Adipose tissue (tissue), 3 donors: ENCODE data around the gene CAMK4. TPM values are rescaled to one million over a fixed set of nuclear protein-coding genes. Genes with fewer than 3 reads are reported as not detected.
"Not testable (repeated sequence)": the region's sequence is repeated elsewhere in the genome, so short reads cannot be mapped to it uniquely, and the experiment has no call there.

Experiments
- H3K27ac ChIP-seq: one replicate; pipeline ENCODE4 v1.5.1; 2013; ENCODE audit warnings: low read depth, low read length
- WGBS, 3 donors: extraction: QIAGEN DNeasy Blood & Tissue Kit; methylation state at CpG; one replicate each; pipeline ENCODE4 v1.1.7; 2013; 5-methylcytosine and 5-hydroxymethylcytosine counted together
- polyA plus RNA-seq, 3 donors: library from polyadenylated mRNA; stranded (reverse); fragments of 200-250 nt; gene quantifications; one replicate each; pipeline ENCODE4 v1.2.3, GENCODE V29; 2013
- donor health status: healthy with polysubstance abuse.
- donor health status: Bipolar disorder and iron deficiency.
- donor health status: healthy.

The CAMK4 gene
- polyA plus RNA-seq, 3 donors, result 0.17 to 0.43 TPM; not detected in 1

DNA sequence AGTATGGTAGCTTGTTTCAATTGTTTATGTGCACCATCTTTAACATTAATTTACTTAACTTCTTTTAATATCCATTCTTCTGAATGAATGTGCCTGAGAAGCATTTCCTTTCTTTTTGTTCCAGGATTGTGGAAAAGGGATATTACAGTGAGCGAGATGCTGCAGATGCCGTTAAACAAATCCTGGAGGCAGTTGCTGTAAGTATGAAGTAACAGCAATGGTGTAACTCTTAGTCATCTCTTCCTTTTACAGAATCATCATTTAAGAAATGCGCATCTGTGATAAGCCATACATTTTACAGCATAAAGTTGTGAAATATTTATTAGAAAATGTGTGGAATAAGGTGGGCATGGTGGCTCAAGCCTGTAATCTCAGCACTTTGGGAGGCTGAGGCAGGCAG lies 170.4 kb downstream of the CAMK4 start:
- no peak overlapping the region for H3K27ac ChIP-seq
- 74 to 90% (median 74%) methylated on average over 3 of the region's 3 CpGs for WGBS, 3 donors

DNA sequence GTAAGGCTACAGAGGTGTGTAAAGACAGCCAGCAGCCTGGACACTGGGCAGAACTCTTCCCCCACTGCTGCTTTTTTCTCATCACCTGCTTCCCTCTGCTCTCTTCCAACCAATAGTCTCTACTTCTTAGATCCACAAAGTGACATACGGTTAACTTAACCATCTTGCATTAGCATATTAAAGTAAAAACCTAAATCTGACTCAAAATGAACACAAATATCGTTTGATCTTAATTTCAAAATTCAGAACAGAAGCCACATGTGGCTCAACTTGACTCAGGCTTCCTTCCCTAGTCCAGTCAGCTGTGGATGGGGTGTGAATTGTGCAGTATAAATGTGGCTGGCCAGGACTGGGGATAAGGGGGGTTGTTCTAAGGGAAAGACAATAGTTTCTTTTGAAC lies 173.8 kb downstream of the CAMK4 start:
- 86 to 90% (median 88%) methylated on average over 2 of the region's 2 CpGs for WGBS, 3 donors
- no peak overlapping the region for H3K27ac ChIP-seq

DNA sequence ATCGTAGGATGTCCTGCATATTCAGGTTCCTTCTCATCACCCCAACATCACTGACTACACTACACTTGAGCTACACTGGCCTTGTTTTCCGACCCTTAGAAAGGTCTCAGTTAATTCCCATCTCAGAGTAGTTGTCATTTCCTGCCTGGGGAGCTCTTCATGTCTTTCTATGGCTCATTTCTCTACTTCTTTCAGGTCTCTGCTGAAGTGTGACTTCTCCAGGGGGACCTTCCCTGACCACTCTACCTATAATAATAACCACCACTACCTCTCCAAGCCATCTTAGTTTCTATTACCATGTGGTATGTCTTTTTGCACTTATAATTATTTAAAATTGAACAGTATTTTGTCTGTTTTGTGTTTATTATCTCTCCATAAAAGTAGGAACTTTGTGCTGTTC lies 174.9 kb downstream of the CAMK4 start:
- WGBS, 3 donors, result 39 to 80% (median 40%) methylated on average over 1 to 2 of the region's 2 CpGs
- no peak overlapping the region for H3K27ac ChIP-seq

DNA sequence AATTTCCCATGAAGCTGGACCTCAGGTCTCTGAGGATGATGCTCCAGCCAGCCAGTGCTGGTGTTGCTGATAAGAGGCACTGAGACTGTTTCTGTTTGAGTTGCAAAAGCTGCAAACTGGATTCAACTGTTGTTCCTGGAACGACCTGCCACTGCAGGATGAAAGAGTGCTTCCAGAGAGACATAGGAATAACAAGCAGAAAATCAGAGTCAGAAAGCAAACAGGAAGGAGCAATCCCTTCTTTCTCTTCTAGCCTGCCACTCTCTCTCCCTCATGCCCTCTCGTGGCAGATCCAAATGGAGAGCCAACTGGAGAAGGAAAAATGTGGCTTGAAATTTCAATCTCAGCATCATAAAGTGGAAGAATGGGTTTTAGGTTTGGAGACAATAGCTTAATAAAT lies 177.7 kb downstream of the CAMK4 start:
- H3K27ac ChIP-seq, result no peak overlapping the region
- WGBS, 3 donors, result 43 to 72% (median 58%) methylated on average over 2 of the region's 2 CpGs

DNA sequence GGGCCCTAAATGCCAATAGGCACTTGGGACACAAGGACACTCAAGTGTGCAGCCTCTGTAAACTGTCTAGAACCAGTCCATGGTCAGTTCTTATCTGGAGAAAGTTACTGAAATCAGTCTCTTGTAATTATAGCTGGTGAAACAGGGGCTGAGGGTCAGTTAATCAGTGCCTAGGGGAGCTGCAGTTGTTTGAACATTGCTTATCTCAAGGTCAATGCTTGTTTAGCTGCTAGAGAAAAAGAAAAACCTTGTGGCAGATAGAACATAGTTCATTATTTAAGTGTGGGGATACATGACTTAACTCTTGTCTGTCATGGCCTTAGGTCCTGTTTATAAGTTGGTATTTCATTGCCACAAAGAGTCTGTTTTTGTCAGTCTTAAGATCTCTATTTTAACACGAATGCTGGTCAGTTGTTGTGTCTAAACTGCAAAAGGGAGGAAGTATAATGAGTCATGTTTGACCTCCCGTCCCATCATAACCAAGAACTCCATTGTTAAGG lies 180.1 kb downstream of the CAMK4 start:
- WGBS, 3 donors, result 57 to 71% (median 62%) methylated on average over 2 of the region's 2 CpGs
- H3K27ac ChIP-seq, result no peak overlapping the region

DNA sequence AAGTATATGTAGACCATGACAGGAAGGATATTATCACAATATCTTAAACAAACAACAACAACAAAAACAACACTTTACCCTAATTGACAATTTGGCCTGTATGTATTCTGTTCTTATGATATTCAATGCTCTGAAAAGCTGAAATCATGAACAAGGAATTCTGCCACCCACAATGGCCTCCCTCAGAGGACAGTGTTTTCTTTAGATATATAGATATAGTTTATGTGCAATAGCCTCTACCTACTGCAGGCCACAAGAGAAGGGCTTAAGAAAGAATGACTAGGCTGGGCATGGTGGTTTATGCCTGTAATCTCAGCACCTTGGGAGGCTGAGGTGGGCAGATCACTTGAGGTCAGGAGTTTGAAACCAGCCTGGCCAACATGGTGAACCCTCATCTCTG lies 183.4 kb downstream of the CAMK4 start:
- H3K27ac ChIP-seq, result no peak overlapping the region

DNA sequence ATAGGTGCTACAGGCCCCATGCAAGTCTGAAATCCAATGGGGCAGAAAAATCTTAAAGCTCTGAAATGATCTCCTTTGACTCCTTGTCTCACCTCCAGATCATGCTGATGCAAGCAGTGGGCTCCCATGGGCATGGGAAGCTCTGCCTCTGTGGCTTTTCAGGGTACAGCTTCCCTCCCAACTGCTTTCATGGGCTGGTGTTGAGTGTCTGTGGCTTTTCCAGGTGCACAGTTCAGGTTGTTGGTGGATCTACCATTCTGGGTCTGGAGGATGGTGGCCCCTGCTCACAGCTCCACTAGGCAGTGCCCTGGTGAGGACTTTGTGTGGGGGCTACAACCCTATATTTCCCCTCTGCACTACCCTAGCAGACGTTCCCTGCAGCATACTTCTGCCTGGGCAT lies 184.6 kb downstream of the CAMK4 start:
- H3K27ac ChIP-seq, result no peak overlapping the region
- 79 to 85% (median 80%) methylated on average over 1 of the region's 1 CpG for WGBS, 3 donors

DNA sequence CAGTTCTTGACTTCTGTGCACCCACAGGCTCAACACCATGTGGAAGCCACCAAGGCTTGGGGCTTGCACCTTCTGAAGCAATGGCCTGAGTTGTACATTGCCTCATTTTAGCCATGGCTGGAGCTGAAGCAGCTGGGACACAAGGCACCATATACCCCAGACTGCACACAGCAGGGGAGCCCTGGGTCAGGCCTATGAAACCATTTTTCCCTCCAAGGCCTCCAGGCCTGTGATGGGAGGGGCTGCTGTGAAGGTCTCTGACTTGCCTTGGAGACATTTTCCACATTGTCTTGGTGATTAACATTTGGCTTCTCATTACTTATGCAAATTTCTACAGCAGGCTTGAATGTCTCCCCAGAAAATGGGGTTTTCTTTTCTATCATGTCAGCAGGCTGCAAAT lies 185.1 kb downstream of the CAMK4 start:
- not testable (repeated sequence) for H3K27ac ChIP-seq

DNA sequence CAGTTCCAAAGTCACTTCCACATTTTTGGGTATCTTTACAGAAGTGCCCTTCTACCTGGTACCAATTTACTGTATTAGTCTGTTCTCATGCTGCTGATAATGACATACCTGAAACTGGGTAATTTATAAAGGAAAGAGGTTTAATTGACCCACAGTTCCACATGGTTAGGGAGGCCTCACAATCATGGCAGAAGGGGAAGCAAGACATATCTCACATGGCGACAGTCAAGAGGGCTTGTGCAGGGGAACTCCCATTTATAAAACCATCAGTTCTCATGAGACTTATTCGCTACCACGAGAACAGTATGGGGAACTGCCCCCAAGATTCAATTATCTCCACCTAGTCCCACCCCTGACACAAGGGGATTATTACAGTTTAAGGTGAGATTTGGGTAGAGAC lies 185.9 kb downstream of the CAMK4 start:
- WGBS, 3 donors, result 89 to 96% (median 95%) methylated on average over 3 of the region's 3 CpGs
- H3K27ac ChIP-seq, result not testable (repeated sequence)

DNA sequence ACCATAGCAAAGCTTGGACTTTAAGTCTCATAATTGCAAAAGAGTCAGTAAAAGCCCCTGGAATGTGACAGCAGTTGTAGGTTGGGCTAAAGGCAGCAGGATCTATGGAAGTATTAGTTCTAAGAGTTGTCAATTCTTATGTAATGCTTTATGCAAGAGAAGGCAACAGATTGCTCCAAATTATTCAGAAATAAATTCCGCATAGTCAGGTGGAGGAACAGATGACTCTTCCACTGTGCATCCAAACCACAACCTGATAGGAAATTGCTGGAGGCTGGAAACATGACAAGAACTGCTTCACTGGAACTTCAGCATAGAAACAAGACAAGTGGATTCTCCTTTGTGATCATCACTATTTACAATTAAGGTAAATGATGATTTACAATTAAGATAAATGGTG lies 187.1 kb downstream of the CAMK4 start:
- WGBS, 3 donors, result 91 to 100% (median 100%) methylated on average over 1 of the region's 1 CpG
- H3K27ac ChIP-seq, result no peak overlapping the region

DNA sequence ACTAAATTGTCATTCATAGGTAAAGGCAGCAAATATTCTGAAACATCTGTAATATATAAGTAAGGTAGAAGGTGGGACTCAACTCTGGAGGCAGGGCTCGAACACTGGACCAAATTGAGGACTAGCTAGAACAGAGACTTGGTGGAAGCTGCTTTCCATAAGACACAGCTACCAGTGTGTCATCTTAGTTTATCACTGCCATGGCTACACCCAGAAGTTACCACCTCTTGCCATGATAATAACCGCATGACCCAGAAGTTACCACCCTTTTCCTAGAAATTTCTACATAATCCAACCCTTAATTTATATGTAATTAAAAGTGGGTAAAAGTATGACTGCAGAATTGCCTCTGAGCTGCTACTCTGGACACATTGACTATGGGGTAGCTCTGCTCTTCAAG lies 188.4 kb downstream of the CAMK4 start:
- 67 to 94% (median 87%) methylated on average over 2 of the region's 2 CpGs for WGBS, 3 donors
- H3K27ac ChIP-seq, result no peak overlapping the region

DNA sequence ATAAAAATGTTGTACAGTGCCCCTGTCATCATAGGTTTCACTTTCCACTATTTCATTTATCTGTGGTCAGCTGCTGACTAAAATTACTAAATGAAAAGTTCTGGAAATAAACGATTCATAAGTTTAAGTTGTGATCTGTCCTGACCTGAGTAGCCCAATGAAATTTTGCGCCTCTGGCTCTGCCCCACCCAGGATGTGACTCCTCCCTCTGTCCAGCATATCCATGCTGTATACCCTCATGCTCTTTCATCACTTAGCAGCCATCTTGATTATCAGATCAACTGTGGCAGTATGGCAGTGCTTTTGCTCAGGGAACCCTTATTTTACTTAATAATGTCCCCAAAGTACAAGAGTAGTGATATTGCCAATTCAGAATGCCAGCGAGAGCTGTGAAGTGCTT lies 190.9 kb downstream of the CAMK4 start:
- H3K27ac ChIP-seq, result no peak overlapping the region
- WGBS, 3 donors, result 82 to 92% (median 85%) methylated on average over 3 of the region's 3 CpGs

DNA sequence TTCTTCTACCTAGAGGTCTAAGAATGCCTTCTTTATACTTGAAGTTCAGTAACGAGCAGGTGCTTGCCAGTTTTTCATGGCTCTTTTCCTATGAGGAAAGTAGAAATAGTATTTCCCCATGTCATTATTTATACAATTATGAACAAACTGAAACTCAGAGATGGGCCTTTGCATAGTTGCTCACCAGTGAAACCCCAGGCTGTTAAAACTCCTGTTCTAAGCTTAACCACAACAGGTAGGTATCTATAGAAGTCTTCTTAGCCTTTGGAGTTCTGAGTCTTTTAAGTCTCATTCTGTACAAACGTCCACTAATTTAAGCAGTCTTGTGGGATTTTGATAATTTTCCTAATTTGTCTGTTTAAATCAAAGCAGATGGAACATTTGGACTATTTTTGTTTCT lies 198.1 kb downstream of the CAMK4 start:
- no peak overlapping the region for H3K27ac ChIP-seq
- WGBS, 3 donors, result 59 to 69% (median 59%) methylated on average over 2 of the region's 2 CpGs

DNA sequence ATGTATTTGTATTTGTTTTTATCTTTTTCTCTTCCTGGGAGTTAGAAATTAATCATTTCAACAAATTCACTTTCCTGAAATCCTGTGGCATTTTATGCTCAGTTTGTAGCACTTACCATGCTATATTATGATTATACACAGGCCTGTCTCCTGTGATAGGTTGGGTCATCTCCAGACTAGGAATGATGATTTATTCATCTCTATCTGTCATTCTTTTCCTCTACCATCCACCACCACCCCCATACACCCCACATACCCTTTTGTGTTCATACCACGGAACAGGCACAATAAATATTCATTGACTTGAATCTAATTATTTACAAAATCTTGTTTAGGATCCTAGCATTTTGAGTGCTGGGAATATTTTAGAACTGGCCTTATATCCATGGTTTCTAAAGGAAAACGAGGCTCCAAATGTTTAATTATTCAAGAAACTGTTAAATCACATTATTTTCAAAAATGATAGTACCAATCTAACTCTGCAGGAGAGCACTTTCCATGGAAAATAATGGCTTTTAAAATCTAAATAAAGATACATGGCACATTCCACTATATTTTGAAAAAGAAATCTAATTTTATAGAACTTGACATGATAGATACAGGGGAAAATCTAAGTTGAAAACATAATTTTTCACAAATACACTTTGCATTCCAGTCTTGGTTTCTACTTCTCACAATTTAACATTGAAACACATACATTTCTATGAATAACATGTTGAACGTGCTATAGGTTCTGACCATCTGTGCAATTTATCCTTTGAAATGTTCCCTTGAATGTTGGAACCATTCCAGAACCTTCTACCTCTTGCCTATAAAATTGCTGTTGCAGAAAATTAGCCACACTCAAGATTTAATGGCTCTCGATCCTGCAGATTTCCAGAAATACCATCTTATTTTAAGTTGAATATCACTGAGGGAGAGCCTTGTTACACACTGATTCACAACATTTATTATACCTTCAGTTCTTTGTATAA lies 198.8 kb downstream of the CAMK4 start:
- 78 to 84% (median 79%) methylated on average over 4 of the region's 4 CpGs for WGBS, 3 donors
- H3K27ac ChIP-seq, result no peak overlapping the region

DNA sequence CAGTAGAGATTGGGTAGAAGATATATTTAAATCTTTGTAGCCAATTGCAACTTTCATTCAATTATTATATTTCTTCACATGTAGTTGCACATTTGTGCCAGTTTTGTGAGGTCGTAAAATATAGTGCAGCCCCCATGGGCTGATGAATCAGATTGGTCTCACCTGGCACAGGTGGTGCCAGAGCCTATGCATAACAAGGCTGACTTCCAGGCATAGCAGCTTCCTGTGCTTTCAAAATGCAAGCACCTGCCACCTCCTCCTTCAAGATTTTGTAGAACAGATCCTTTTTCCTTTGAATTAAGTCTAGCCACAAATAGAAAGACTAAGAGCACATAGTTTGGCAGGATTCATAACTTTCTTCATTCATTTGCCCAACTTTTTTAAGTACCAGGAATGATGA lies 201.0 kb downstream of the CAMK4 start:
- 80 to 86% (median 83%) methylated on average over 1 of the region's 1 CpG for WGBS, 3 donors
- no peak overlapping the region for H3K27ac ChIP-seq

DNA sequence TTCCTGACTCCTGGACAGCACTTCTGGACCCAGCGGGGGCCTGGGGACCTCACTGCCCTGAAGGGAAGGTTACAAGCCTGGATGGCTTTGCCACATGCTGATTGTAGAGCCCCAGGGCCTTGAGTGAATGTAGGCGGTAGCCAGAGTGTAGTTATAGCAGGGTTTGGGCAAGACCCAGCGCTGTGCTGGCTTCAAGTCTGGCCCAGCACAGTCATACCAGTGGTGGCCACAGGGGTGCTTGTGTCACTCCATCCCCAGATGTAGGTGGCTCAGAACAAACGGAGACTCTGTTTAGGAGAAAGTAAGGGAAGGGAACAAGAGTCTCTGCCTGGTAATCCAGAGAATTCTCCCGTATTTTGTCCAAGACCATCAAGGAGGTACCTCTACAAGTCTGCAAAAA lies 203.6 kb downstream of the CAMK4 start:
- WGBS, 3 donors, result 88 to 96% (median 89%) methylated on average over 5 of the region's 5 CpGs
- no peak overlapping the region for H3K27ac ChIP-seq

DNA sequence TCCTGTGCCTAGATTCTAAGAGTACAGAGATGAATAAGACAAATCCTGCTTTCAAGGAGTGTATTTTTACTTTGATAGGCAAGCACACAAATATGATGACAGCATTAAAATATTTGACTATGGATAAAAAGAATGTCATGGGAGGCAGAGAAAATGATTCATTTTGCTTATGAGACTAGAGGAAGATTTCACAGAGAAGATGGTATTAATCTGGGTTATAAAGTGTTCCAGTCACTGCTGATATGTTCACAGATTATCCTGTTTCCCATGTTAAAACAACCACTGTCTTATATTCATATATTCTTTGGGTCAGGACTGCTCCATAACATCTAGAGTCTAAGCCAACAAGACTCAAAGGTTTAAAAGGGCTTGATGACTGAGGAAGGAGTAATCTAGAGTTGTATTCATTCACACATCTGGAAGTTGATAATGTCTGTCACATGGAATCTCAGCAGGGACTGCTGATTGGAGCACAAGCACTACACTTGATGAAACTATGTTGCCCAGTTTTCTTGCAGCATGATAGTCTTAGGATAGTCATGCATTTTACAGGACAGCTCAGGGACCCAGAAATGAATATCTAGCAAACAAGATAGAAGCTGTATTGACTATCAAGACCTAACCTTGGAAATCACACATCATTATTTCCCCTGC lies 208.8 kb downstream of the CAMK4 start:
- no peak overlapping the region for H3K27ac ChIP-seq

DNA sequence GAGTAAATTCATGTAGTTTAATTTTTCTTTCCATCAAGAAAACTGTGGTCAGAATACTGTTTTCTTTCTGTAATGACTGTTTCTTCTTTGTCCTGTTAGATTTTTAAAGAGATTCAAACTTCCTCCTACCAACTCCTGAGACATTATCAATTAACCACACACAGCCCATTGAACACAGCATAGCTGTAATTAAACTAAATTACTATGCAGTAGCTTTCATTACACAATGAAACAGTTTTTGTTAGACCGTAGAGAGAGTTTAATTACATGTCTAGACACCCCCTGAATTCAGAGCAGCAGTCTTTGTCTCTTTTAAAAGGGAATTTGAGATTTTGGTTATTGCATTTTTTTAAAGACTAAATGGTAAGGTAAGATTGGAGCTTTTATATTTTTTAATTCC lies 210.6 kb downstream of the CAMK4 start:
- 88 to 94% (median 92%) methylated on average over 1 of the region's 1 CpG for WGBS, 3 donors
- H3K27ac ChIP-seq, result no peak overlapping the region

DNA sequence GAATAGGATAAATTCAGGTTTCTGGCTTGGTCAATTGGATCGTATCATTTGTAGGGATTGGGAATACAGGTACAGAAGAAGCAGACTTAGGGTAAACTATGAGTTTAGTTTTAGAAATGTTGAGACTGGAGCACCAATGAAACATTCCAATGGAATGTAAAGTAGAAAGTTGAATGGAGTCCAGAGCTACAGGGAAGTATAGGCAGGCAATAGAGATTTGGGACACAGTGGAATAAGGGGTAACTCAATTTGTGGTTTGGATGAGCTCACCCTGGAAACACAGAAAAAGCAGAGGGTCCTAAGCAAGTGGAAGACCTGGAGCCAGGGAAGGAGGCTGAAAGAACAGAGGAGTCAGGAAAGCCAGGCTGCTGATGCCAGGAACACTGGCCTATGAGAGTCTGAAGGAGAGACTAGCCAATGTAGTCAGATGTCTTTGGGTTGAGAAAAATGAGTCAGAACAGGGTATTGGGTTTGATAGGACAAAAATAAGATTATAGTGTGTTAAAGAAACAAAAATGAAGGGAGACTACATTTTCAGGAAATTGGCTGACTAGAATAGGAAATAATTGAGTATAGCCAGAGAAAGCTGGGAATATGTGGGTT lies 215.4 kb downstream of the CAMK4 start:
- H3K27ac ChIP-seq, result no peak overlapping the region
- WGBS, 3 donors, result 84 to 96% (median 94%) methylated on average over 1 of the region's 1 CpG
